Neuron (in vitro differentiated cells): ENCODE data around the gene ESRP2.

ENCODE experiments used
- H2AFZ ChIP-seq: one replicate; pipeline ENCODE4 v1.6.1; 2013; ENCODE audit warnings: low read depth, mild to moderate bottlenecking, inconsistent platforms, low read length, moderate library complexity
- H3K27me3 ChIP-seq: one replicate; pipeline ENCODE4 v1.6.1; 2013; ENCODE audit warnings: low read length; ENCODE audit not compliant: insufficient read depth
- H3K36me3 ChIP-seq: one replicate; pipeline ENCODE4 v1.6.1; 2013; ENCODE audit warnings: low read length; ENCODE audit not compliant: insufficient read depth
- H3K4me1 ChIP-seq: one replicate; pipeline ENCODE4 v1.6.1; 2013; ENCODE audit warnings: low read length; ENCODE audit not compliant: insufficient read depth
- H3K4me3 ChIP-seq: 2 replicates; pipeline ENCODE4 v1.5.1; 2013; ENCODE audit warnings: mild to moderate bottlenecking, low read length, moderate library complexity
- H3K9me3 ChIP-seq: one replicate; pipeline ENCODE4 v1.6.1; 2013; ENCODE audit warnings: low read length

Gene ESRP2

DNA sequence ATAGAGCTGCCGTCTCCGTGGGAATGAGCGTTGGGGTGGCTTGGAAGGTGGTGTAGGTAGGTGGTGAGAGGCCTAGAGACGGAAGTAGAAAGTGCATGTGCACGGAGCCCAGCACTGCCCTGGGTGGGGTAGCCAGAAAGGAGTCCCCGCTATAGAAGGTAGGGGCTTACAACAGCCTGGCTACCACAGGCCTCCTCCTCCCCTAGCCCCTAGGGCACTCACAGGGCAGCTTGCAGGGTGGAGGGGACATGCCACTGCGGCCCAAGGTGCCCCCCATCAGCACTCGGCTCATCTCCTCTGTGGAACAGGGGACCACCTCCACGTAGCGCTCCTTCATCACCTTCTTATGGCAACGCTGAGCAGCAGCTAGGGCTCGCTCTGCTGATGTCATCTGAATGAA is 5.0 kb downstream of the ESRP2 start:
- H3K9me3 ChIP-seq: peaks cover 3% of the 10 kb centered on the region
- peaks cover 10% of the 10 kb centered on the region for H3K36me3 ChIP-seq
- H3K4me1 ChIP-seq: no peaks in the 10 kb centered on the region
- no peak overlapping the region for H3K4me3 ChIP-seq
- no peaks in the 10 kb centered on the region for H3K27me3 ChIP-seq
- H2AFZ ChIP-seq: no peak overlapping the region

GRCh38 chr16:68230176-68230571 is 5.8 kb downstream of the ESRP2 start:
- H3K4me3 ChIP-seq: no peak overlapping the region
- peaks cover 10% of the 10 kb centered on the region for H3K36me3 ChIP-seq
- H2AFZ ChIP-seq: no peak overlapping the region
- no peaks in the 10 kb centered on the region for H3K9me3 ChIP-seq
- H3K27me3 ChIP-seq: no peaks in the 10 kb centered on the region
- no peaks in the 10 kb centered on the region for H3K4me1 ChIP-seq

- no peak overlapping the region for H3K4me3 ChIP-seq
- no peaks in the 10 kb centered on the region for H3K9me3 ChIP-seq
- H3K27me3 ChIP-seq: no peaks in the 10 kb centered on the region
- H2AFZ ChIP-seq: no peak overlapping the region
- H3K36me3 ChIP-seq: peaks cover 10% of the 10 kb centered on the region
- no peaks in the 10 kb centered on the region for H3K4me1 ChIP-seq
Measured at GRCh38 chr16:68229431-68230175, 6.3 kb downstream of the ESRP2 start.

DNA sequence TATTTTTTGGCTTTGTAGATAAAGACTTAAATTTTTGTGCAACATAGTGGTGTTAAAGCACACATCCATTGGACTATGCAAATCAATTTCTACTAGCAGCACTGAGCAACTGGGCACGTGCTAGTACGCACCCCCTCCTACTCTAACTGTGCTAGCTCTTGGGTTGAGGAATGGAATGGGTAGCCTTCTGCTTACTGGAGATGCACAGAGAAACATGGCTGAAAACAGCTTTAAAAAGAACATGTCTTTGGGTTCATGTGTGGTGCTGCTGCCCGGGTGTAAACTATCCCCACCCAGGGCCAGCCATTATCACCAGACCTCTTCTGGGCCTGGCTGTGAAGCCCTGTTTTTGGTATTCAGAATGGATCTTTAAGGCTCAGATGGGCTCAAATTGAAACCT is 7.3 kb downstream of the ESRP2 start:
- Histone ChIP-seq H2AFZ (no peak overlapping the region), H3K4me1 (no peaks in the 10 kb centered on the region), H3K9me3 (no peaks in the 10 kb centered on the region), H3K4me3 (no peak overlapping the region), H3K27me3 (no peaks in the 10 kb centered on the region), H3K36me3 (peaks cover 10% of the 10 kb centered on the region)

- Histone ChIP-seq H3K36me3 (peaks cover 10% of the 10 kb centered on the region), H3K4me3 (no peak overlapping the region), H3K4me1 (no peaks in the 10 kb centered on the region), H3K27me3 (no peaks in the 10 kb centered on the region), H2AFZ (no peak overlapping the region), H3K9me3 (no peaks in the 10 kb centered on the region)
Measured at GRCh38 chr16:68227850-68228553, 7.9 kb downstream of the ESRP2 start.

- Histone ChIP-seq H3K9me3 (no peaks in the 10 kb centered on the region), H2AFZ (no peak overlapping the region), H3K4me1 (no peaks in the 10 kb centered on the region), H3K27me3 (no peaks in the 10 kb centered on the region), H3K4me3 (no peak overlapping the region), H3K36me3 (peaks cover 10% of the 10 kb centered on the region)
Measured at GRCh38 chr16:68227183-68227793, 8.6 kb downstream of the ESRP2 start.

DNA sequence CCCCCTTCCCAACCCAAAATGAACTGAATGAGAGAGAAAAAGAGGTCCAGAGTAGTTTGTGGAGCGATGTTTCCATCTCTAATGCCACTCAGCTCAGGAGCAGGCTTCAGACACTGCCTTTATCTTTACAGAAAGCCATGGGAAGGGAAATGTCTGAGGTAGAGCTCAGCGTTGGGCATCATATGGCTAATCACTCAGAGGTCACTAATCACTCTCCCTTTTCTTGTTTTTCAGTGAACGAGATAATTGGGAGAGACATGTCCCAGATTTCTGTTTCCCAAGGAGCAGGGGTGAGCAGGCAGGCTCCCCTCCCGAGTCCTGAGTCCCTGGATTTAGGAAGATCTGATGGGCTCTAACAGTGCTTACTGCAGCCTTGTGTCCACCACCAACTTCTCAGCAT is 9.8 kb downstream of the ESRP2 start:
- H3K4me1 ChIP-seq: no peaks in the 10 kb centered on the region
- no peaks in the 10 kb centered on the region for H3K27me3 ChIP-seq
- no peaks in the 10 kb centered on the region for H3K9me3 ChIP-seq
- H2AFZ ChIP-seq: no peak overlapping the region
- peaks cover 13% of the 10 kb centered on the region for H3K36me3 ChIP-seq
- H3K4me3 ChIP-seq: no peak overlapping the region

- Histone ChIP-seq H3K9me3 (no peaks in the 10 kb centered on the region), H3K4me1 (no peaks in the 10 kb centered on the region), H3K4me3 (no peak overlapping the region), H3K36me3 (peaks cover 14% of the 10 kb centered on the region), H2AFZ (no peak overlapping the region), H3K27me3 (no peaks in the 10 kb centered on the region)
Measured at GRCh38 chr16:68223072-68223471, 12.9 kb downstream of the ESRP2 start.

GRCh38 chr16:68219725-68220351 is 16.1 kb downstream of the ESRP2 start:
- H3K36me3 ChIP-seq: peaks cover 4% of the 10 kb centered on the region

DNA sequence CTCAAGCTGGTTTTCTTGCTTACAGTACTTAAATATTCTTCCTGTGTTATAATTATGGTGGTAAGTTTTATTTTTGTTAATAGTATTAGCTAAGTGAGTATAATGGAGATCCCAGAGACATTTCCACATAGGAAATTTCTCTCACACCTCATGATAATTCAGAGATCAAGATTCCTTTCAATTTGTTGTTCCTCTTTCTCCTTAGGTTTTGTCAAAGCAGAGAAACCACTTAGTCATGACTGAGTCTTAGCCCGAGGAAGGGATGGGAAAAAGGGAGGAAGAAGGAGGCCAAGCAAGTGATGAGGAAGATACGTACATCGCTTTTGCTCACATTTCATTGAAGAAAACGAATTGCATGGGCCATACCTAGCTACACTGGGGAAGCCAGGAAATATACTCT is 18.4 kb downstream of the ESRP2 start:
- peaks cover 4% of the 10 kb centered on the region for H3K36me3 ChIP-seq
- H3K4me1 ChIP-seq: no peaks in the 10 kb centered on the region
- no peak overlapping the region for H3K4me3 ChIP-seq
- no peak overlapping the region for H2AFZ ChIP-seq
- no peaks in the 10 kb centered on the region for H3K9me3 ChIP-seq
- H3K27me3 ChIP-seq: no peaks in the 10 kb centered on the region

More at GRCh38 chr16:68219725-68220351, 16.1 kb downstream of the ESRP2 start:
- Histone ChIP-seq H2AFZ (no peak overlapping the region), H3K9me3 (no peaks in the 10 kb centered on the region), H3K4me1 (no peaks in the 10 kb centered on the region), H3K27me3 (no peaks in the 10 kb centered on the region), H3K4me3 (no peak overlapping the region)

- H3K4me1 ChIP-seq: no peaks in the 10 kb centered on the region
- no peak overlapping the region for H2AFZ ChIP-seq
- peaks cover 3% of the 10 kb centered on the region for H3K36me3 ChIP-seq
- H3K27me3 ChIP-seq: no peaks in the 10 kb centered on the region
- no peak overlapping the region for H3K4me3 ChIP-seq
- H3K9me3 ChIP-seq: no peaks in the 10 kb centered on the region
Measured at GRCh38 chr16:68216240-68216639, 19.7 kb downstream of the ESRP2 start.

DNA sequence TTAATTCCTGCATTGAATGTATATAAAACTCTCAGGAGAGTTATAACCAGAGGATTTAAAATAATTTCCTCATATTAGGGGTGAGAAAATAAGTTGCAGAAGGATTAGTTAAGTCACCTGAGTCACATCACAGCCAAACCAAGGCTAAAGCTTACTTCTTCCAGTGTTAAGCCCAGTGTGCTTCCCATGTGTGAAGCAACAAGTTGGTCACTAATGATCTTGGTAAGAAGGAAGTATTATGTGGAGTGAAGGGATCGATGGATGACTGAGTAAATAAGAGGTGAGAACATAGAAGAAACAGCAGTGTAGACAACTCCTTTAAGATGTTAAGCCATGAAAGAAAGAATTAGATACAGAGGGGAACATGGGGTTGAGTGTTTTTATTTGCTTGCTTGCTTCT is 20.6 kb downstream of the ESRP2 start:
- no peaks in the 10 kb centered on the region for H3K27me3 ChIP-seq
- H3K4me1 ChIP-seq: no peaks in the 10 kb centered on the region
- H2AFZ ChIP-seq: no peak overlapping the region
- H3K36me3 ChIP-seq: no peaks in the 10 kb centered on the region
- no peaks in the 10 kb centered on the region for H3K9me3 ChIP-seq
- no peak overlapping the region for H3K4me3 ChIP-seq

DNA sequence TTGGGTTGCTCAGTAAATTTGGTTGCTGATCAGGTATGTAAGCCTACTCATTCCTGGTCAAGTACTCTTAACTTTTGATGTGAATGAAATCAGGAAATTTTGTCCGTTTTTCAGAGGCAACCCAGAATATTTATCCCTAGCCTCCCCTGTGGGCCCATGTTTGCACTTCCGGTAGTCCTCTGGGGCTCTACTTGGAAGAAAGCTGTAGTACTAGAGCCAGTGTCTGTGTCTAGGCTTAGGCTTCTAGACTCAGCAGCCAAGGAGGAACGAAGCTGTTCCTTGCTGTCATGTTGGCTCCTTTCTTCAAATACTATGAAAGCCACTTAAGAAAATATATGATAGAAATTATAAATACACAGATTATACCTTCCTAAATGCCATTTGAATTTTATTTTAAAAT is 21.2 kb downstream of the ESRP2 start:
- H3K36me3 ChIP-seq: no peaks in the 10 kb centered on the region
- H3K4me3 ChIP-seq: no peak overlapping the region
- H3K4me1 ChIP-seq: no peaks in the 10 kb centered on the region
- no peak overlapping the region for H2AFZ ChIP-seq
- no peaks in the 10 kb centered on the region for H3K9me3 ChIP-seq
- no peaks in the 10 kb centered on the region for H3K27me3 ChIP-seq
